Activated CD8-positive, alpha-beta memory T cell treated with anti-CD3 and anti-CD28 coated beads, Interleukin-2, amount 50 U/mL, for 4 hours (primary cell): ENCODE measurements around the gene CDX2.
"Not testable (repeated sequence)": the region's sequence is repeated elsewhere in the genome, so short reads cannot be mapped to it uniquely, and the experiment has no call there.

Source experiments
- DNase-seq: peaks from one replicate; pipeline ENCODE4 v3.0.0-alpha.2; 2020

CDX2 gene, protein sequence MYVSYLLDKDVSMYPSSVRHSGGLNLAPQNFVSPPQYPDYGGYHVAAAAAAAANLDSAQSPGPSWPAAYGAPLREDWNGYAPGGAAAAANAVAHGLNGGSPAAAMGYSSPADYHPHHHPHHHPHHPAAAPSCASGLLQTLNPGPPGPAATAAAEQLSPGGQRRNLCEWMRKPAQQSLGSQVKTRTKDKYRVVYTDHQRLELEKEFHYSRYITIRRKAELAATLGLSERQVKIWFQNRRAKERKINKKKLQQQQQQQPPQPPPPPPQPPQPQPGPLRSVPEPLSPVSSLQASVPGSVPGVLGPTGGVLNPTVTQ

DNA sequence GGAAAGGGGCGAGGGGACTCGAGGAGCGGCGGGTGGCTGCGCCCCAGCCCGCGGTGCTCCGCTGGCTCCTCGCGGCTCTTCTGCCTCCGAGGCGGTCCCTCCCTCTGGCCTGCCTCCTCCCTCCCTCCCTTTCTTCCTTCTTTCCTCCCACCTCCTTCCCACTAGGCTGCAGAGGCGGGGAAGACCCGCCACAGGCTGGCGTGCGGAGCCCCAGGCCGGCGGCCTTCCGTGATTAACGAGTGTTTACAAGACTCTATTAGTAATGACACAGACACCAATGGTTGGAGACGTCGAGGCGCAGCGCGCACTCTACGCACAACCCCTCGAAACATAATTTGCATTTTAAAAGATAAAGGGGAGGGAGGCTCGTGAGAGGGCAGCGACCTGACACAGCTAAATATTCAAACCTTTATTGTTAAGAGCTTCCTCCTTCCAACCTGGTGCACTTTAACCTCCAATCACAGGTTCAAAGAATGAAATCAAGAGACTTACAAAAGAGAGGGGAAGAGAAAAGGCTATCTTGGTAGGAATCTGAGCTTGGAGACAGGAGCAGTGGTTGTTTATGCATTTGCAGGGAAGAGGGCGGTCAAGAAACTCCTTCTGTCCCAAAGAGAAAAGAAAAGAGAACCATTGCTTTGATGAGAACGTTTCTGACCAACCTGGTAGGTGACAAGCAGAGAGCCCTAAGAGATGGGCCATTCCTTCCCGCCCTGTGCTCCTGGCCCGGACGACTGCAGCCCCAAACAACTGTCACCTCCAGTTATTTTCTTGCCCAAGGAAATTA, at the start of gene CDX2:
Gene CDX2 (minus strand): TSS at position 234 of the 784 bp plus-strand sequence. CDS start 309 bp downstream, outside the sequence.
- DNase-seq: no peak

DNA sequence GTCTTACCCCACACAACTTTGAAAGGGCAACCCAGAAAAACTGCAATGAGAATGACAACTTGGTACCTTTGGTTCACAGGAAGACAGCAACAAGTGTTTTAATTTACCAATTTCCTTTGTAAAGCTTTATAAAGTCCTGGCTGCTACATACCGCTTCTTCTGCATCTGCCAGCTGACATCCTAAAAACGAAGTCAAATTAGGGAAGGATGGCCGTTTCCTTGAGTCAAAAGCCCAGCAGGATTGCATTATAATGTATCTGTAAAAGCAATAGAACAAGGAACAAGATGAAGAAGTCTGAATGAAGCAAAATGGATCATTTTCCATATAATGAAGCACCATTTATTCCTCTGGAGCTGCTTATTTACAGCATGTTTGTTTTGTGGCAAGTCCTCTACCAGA, 45.2 kb upstream of the CDX2 start:
- no peak for DNase-seq

DNA sequence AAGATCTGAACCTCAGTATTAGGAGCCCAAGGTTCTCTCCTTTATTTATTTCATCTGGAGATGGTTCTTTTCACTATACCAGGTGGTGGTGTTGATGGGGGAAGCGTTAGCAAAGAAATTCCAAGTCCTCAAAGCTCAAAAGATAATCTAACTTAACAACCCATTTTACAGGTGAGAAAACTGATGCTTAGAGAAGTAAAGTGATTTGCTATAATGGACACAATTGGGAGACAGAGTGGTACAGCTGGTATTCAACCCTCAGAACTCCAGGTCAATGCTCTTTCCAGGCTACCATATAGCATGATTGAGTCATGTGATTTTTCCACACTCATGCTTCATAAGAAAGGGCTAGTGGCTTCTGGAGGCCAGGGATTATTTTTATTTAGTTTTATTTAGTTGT, 44.4 kb upstream of the CDX2 start:
- DNase-seq: no peak

DNA sequence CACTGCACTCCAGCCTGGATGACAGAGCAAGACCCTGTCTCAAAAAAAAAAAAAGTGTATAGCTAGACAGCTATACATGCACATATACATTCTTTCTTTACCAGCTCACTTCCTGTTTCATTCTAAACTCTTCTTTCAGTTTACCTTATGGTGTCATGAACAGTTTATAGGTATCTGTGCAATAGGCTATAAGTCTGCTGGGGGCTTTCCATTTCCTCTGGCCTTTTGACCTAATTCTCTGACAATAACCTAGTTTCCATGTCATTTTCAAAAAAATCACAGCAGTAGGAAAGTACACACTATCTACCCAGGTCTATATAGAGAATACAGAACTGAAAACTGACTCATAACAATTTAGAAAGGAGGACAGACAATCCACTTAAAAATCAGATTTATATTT, 43.8 kb upstream of the CDX2 start:
- no peak for DNase-seq

DNA sequence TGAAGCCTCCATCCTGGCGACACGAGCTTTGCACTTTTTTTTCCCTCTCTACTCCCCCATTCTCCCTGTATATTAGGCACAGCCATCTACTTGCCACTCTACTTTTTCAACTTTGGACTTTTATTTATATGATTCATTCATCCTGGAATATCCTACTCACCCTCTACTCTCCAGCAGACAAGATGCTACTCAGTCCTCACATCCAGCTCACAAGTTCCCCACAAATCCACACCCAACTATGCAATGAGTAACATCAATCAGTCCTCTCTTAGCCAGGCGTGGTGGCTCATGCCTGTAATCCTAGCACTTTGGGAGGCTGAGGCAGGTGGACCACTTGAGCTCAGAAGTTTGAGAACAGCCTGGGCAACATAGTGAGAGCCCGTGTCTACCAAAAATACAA, 43.3 kb upstream of the CDX2 start:
- no peak for DNase-seq

DNA sequence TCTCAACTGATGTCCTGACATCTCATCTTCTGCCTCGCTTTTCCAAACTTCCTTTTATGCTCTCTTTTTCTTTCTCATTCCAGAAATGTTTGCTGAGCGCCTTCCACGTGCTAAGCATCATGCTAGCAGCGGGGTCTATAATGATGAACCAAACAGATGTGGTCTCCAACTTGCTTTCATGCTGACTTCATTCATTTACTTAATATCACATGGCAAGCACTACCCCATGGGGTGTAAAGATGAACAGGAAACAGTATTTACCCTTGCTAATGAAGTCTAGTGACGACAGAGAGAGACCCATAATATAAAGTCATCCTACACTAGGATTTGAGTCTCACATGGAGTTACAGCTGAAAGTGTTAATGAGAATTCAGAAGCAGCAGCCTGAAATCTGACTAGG, 40.9 kb upstream of the CDX2 start:
- DNase-seq: no peak

DNA sequence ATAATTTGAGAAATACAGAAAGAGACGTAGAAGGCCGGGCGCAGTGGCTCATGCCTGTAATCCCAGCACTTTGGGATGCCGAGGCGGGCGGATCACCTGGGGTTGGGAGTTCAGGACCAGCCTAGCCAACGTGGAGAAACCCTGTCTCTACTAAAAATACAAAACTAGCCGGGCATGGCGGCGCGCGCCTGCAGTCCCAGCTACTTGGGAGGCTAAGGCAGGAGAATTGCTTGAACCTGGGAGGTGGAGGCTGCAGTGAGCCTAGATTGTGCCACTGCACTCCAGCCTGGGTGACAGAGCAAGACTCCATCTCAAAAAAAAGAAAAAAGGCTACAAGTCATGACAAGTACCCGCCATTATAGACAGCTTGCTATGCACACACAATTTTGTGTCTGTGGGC, 35.9 kb upstream of the CDX2 start:
- DNase-seq: not testable (repeated sequence)

DNA sequence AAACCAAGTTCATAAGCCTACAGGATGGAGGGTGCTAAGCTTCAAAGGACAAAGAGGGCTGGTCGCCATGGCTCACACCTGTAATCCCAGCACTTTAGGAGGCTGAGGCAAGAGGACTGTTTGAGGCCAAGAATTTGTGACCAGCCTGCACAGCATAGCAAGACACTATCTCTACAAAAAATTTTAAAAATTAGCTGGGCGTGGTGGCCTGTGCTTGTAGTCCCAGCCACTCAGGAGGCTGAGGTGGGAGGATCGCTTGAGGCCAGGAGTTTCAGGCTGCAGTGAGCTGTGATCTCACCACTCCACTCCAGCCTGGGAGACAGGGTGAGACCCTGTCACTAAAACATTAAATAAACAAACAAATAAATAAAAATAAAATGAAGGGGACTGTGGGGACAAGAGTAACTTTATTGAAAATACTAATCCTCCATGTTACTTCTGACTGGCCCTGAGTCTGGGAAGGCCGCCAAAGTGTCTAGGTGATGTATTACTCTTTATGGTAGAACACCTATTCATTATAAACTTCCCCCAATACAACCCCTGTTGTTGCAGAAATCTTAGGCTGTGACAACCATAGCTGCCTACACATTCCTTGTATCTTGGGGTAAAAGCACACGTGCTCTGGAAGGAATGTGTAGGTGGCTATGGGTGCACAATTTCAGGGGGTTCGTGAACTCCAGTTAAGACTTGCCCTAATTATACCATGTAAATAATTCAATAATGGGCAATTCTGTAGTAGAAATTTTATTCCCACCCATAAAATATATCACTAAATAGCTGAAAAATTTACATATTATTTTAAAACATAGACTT, 34.0 kb upstream of the CDX2 start:
- no peak for DNase-seq

DNA sequence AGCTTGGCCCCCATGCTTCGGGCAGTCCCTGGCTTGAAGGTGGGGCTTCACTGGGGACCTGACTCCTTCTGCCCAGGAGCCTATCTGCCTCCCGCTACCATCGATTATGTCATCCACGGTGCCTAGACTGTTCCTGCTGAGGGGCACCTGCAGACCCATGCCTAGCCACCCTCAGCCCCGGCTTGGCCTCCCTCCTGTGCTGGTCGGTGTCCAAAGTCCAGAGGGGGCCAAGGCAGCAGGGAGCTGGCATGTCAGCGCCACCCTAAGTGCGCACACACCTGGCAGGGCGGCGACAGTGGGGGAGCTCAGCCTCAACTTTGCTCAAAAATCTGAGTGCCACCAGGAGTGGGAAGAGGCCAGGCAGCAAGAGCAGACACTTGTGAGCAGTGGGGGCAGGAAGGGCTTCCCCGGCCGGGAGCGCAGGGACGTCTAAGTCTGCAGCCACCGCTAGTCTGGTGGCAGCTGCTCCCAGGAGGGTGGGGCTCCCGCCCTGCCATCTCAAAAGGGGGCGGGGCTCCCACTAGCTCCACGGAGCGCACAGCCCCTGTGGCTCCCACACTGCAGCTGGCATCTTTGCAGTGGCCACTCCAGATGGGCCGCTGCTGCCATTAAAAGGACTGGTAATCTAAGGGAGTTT, 32.8 kb upstream of the CDX2 start:
- no peak for DNase-seq

DNA sequence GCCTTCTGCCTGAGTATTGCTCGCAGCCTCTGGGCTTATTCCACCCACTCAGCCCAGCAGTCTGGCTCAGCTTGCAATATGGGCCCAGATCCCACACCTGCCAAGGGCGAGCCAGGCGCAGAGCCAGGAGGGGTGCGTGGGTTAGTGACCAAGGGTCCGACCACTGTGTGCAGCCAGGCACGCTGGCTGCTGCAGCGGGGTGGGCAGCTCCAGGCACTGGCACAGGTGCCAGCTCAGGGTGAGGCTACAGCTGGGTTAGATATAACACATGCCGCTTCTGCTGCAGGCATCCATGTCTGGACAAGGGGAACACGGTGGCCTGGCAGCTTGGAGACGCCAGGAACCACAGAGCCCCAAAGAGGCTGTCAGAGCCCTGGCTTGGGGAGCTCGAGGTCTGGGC, 31.9 kb upstream of the CDX2 start:
- no peak for DNase-seq

DNA sequence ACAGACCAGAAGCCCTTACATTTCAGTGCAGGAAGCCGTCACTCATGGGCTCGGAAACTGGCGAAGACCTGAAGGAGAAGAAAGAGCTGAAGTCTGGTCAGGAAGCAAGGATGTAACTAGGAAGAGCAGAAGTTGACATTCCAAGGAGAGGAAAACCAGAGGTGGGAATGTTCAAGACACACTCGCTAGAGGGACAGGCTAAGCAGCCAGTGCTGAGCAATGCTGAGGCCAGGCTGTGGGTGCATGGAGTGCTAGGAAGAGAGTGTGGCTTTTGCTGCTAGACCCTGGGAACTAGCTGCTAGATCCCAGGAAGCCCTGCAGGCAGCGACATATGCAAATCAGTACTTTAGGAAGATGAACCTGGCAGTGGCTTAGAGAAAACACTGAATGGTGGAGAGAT, 31.5 kb upstream of the CDX2 start:
- DNase-seq: no peak

DNA sequence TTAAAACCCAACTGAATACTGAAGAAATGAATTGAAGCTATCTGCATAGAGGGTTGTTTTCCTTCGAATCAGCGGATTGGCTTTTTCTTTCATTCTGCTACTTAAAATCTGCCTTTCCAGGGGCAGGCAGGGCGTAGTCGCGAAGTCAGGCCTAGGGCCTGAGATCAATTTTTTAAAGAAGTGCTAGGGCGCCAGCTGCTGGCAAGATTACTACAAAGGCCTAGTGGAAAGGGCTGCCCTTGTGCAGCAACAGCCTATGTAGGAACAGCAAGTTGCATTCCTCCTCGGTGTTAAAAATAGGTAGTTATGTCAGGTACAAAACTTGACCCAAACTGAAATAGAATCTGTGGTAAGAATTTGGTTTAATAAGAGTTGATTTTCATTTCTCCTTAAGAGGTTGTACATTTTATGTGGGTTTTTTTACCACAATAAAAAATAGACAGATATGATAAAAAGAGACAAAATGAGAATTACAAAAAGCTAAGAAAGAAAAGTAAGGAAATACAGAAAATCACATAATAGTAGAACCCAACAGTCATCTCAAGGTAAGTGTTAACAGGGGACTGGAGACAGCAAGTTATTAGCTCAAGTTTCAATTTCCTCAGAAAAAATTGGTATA, 28.9 kb upstream of the CDX2 start:
- no peak for DNase-seq

DNA sequence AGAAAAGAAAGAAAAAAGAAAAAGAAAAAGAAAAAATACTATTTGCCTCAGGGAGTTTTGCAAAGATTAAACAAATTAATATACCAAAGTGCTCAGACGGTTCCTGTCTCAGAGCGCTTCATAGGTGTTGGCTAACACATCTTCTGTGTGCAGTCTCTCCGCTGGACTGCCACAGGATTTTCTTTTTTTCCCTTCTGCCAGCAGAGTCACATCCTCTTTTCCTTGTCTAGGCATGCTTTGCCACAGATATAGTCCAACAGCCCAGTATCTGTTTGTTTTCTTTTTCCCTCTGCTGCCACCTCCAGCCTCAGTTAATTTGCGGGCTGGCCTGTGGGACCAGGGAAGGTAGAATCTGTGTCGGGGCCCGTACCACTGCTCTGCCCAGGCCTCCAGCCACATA, 22.8 kb upstream of the CDX2 start:
- DNase-seq: no peak

DNA sequence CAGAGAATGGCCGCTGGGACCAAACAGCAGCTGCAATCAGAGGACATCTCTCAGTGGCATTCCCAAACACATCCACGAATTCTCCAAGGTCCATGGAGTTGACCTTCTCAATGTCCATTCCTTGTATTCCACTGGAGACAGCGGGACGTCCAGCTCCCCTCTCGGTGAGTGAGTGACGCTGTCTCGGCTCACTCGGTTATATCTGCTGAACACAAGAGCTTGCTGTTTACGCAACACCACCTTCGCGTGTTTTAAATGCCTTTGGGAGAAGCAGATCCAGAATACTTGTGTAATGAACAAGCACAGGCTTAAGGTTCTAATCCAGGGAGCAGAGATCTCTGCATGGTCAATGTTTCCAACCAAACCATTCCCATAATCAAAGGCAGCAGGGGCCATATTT, 19.4 kb upstream of the CDX2 start, which contains the start of gene URAD:
Gene URAD (minus strand): TSS at position 174 of the 400 bp plus-strand sequence. CDS start 56 bp downstream, at position 118.
- no peak for DNase-seq

DNA sequence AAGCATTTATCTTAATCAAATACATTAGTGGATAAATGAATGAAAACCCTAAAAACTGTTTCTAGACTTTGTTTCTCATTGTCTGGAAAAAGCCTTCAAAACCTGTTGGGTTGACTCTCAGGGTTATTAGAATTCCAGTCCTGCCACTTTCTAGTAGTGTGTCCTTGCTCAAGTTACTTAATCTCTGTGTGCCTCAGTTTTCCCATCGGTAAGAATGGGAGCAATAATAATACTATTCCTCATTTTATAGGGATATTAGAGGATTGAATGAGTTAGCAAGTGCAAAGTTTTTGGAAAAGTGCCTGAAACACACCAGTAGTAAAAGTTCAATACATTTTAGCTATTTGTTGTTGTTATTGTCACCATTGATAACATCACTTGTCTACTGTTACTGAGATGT, 16.5 kb upstream of the CDX2 start:
- DNase-seq: no peak

DNA sequence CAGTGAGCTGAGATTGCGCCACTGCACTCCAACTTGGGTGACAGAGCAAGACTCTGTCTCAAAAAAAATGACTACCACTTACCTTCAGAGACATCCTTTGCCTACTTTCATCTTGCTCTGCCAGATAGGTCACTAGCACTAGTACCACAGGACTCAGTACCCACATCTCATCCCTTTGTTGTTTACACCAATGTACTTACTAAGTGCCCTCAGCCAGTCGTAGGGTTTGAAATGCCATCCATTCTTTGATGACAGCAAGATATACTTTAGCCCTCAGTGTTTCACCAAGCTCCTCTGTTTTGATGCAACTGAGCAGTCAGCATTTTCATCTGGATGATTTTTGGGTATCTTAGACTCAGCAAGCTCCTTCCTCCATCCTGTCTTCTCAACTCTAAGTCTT, 13.2 kb upstream of the CDX2 start:
- DNase-seq: no peak

DNA sequence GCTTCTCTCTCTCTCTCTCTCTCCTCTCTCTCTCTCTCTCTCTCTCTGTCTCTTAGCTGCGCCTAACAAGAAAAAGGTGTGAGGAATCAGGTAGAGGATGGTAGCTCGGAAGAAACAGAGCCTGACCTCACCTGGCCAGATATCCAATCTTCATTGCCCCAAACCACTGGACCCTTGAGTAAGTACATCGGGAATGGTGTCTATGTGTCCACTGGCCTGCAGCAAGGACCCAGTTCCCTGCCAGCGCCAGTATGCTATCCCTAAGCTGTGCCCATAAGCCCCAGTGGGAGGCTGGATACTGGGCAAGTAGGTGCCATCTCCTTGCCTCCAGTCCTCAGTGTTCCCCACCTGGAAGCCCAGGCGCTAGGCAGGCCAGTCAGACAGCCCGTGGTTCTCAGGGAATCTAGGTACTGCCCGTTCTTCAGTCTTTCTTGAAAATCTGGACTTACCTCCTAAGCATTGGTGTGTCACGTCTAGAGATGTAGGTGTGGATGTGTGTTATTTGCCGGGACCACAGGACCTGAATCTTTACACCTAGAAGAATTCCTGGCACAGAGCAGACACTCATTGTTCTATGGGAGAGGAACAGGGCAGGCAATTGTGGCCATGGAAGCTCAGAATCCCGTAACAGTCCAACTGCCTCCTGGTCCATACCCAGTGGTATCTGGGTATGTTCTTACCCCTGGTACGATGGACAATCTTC, 12.0 kb upstream of the CDX2 start:
- no peak for DNase-seq

DNA sequence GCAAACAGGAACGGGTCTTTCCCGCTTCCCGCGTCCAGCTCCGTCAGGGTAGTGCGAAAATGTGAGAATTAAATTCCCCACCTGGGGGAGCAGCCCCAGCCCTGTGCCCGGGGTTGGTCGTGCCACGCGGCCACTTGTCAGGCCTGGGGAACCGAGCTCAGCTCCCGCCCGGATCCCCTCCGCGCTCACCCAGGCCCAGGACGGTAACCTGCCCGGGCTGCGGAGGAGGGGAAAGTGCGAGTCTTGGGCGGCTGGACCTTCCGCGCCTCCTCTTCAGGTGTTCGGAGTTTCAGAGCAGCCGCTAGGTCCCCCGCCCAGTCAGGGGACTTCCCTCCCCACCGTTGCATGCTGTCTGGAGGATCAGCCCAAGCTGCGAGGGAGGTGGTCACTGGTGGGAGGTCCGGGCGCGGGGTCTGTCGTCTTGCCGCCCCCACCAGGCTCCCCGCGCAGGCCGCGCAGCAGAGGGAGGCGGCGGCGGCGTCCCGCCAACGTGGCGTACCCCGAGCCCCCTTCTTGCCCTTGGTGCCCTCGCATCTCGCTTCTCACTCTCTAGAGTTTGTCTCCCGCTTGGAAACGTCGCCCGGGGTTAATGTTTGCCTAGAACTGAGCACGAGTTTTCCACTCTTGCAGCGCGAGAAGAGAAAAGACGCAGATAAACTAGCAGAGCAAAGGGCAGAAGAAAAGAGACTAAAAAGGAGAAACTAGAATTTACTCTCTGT, 11.3 kb upstream of the CDX2 start:
- DNase-seq: no peak

DNA sequence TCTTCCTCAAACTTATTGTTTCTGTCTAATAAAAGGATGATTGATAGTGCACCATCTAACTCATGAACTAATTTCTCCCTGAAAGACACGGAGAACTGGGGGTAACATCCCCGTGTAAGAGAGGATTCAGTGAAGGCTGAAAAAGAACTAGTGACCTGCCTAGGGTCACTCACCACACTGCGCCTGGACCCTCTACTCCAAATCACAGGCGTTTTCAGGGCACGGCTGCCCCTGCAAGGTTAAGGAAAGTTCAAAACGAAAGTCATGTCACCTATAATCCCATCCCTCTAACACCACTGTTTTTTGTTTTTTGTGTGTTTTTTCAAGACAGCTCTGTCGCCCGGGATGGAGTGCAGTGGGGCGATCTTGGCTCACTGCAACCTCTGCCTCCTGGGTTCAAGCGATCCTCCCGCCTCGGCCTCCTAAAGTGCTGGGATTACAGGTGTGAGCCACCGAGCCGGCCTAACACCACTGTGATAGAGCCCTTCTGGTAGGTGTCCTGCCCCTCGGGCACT, 10.7 kb upstream of the CDX2 start:
- DNase-seq: no peak

DNA sequence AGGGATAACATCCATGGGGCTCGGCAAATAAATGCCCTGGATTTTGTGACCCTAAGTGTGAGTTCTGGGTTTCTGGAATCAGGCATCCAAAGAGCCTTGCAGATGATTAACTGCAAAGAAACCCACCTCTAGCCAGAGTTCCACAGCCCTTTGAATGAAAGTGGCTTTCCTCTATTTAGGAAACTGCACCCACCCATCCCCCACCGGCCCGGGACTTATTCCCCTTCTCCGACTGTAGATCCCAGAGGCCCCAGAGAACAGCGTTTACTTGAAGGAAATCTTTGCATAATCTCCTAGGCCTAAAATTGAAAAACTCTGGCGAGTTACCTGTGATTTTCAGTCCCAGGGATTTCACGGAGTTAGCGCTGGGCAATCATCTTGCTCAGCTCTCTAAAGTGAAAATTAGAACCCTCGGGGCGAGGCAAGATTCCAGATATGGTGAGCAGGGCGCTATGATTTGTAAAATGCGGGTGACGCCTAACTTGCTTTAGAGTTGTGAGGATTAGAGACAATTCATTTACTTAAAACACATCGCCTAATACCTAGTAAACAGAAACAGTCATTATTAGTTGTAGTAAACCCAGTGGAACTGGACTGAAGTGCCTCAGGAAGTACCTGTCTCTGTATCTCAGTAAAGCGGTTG, 10.0 kb upstream of the CDX2 start:
- no peak for DNase-seq
